Neural progenitor cell (in vitro differentiated cells): ENCODE measurements around the gene CPNE8. TPM values are rescaled to one million over a fixed set of nuclear protein-coding genes. Genes with fewer than 3 reads are reported as not detected.

Experiments
- DNase-seq: peaks from one replicate; pipeline ENCODE4 v3.0.0-alpha.2; 2016; ENCODE audit warnings: low spot score
- H2AFZ ChIP-seq: fragments of 200-600 bp; sonication (generic); replicated peaks from 2 replicates; pipeline ENCODE4 v1.6.1; 2016; ENCODE audit warnings: antibody characterized with exemption
- H3F3A ChIP-seq: fragments of 200-600 bp; sonication (generic); 2 replicates; pipeline ENCODE4 v1.6.1; 2016; ENCODE audit warnings: antibody characterized with exemption, low read depth
- H3K27ac ChIP-seq: fragments of 200-600 bp; sonication (generic); 2 replicates; pipeline ENCODE4 v1.5.1; 2016; ENCODE audit warnings: mild to moderate bottlenecking
- H3K27me3 ChIP-seq: fragments of 200-600 bp; sonication (generic); 2 replicates; pipeline ENCODE4 v1.6.1; 2016; ENCODE audit warnings: mild to moderate bottlenecking, moderate library complexity
- H3K36me3 ChIP-seq: fragments of 200-600 bp; sonication (generic); 2 replicates; pipeline ENCODE4 v1.5.1; 2016
- H3K4me1 ChIP-seq: fragments of 200-600 bp; sonication (generic); 2 replicates; pipeline ENCODE4 v1.6.1; 2016; ENCODE audit warnings: mixed run types
- H3K4me2 ChIP-seq: fragments of 200-600 bp; sonication (generic); 2 replicates; pipeline ENCODE4 v1.6.1; 2016
- H3K4me3 ChIP-seq: fragments of 200-600 bp; sonication (generic); 2 replicates; pipeline ENCODE4 v1.5.1; 2016
- H3K79me2 ChIP-seq: fragments of 200-600 bp; sonication (generic); 2 replicates; pipeline ENCODE4 v1.6.1; 2016; ENCODE audit warnings: low read depth
- H3K9ac ChIP-seq: fragments of 200-600 bp; sonication (generic); 2 replicates; pipeline ENCODE4 v1.6.1; 2016
- H3K9me3 ChIP-seq: fragments of 200-600 bp; sonication (generic); 2 replicates; pipeline ENCODE4 v1.5.1; 2016; ENCODE audit warnings: low read depth
- H4K20me1 ChIP-seq: fragments of 200-600 bp; sonication (generic); 2 replicates; pipeline ENCODE4 v1.6.1; 2016; ENCODE audit warnings: low read depth
- H3K27ac Mint-ChIP-seq: 3 replicates; pipeline ENCODE4 v1.8.0; 2021; ENCODE audit warnings: mixed read lengths
- H3K27me3 Mint-ChIP-seq: 2 replicates; pipeline ENCODE4 v1.8.0; 2022; ENCODE audit warnings: low read depth, mild to moderate bottlenecking, inconsistent platforms, moderate library complexity, mixed read lengths; ENCODE audit not compliant: insufficient read depth
- H3K36me3 Mint-ChIP-seq: 3 replicates; pipeline ENCODE4 v1.8.0; 2021; ENCODE audit warnings: mixed read lengths
- H3K4me1 Mint-ChIP-seq: 3 replicates; pipeline ENCODE4 v1.8.0; 2021; ENCODE audit warnings: mixed read lengths
- H3K4me3 Mint-ChIP-seq: 3 replicates; pipeline ENCODE4 v1.8.0; 2021; ENCODE audit warnings: mild to moderate bottlenecking, moderate library complexity, mixed read lengths
- H3K9me3 Mint-ChIP-seq: 3 replicates; pipeline ENCODE4 v1.8.0; 2020; ENCODE audit warnings: mixed read lengths
- EZH2 ChIP-seq: fragments of 200-600 bp; sonication (generic); IDR thresholded peaks from 2 replicates; pipeline ENCODE4 v1.6.1; 2017; ENCODE audit warnings: antibody characterized with exemption, mild to moderate bottlenecking, moderate library complexity
- EZH2phosphoT487 ChIP-seq: fragments of 200-600 bp; sonication (generic); IDR thresholded peaks from 2 replicates; pipeline ENCODE4 v1.6.1; 2017; ENCODE audit warnings: antibody characterized with exemption
- total RNA-seq: library from RNA; depleted of rRNA; stranded (reverse); fragments of >200 nt; gene quantifications from 2 replicates; pipeline ENCODE4 v1.2.3, GENCODE V29; 2015; ENCODE audit warnings: low replicate concordance
- TF ChIP-seq, protein P1 (sequence below): fragments of 200-600 bp; sonication (generic); IDR thresholded peaks from 2 replicates; pipeline ENCODE4 v1.5.1; 2017; ENCODE audit warnings: antibody characterized with exemption, mild to moderate bottlenecking

CPNE8 gene
- total RNA-seq, 1 donor from 2014 or later: 19.5 TPM

DNA sequence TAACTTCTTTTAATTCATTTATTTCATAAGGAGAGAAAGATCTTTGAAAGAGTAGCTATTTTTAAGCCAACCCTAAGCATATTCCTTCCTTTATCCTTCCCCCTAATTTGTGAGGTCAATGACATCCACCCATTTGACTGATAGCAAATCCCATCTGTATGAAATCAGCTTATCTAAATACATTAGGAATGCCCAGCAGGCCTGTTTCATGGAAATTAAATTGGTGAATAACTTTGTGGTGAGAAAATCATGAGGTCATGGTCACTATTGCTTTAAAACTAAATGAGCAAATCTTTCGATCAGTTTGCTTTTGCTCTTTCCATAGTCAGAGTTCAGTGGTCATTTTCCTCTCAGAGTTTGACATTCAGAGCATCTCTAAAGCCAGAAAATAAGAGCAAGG, 256.6 kb downstream of the CPNE8 start:
- H3K27me3 Mint-ChIP-seq: no peaks in the 10 kb centered on the region

DNA sequence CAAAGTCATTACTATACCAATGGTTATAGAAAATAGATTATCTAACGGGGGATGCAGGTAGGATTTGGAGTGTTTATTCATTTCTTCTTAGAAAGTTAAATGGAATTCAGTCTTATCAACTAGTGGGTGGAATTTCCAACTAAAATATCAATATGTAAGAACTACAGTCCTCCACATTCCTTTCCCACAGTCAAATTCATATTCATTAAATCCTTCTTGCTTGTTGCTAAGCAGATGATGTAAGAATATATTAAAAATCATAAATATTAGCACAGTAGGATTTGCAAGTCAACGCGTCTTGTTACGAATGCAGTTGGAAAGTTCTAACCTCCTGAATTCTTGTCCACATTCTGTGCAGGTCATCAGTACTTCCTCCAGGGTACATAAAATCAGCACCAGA, 259.2 kb downstream of the CPNE8 start:
- Histone ChIP-seq H3K9ac (no peak overlapping the region), H3K27ac (no peak overlapping the region), H3K36me3 (no peaks in the 10 kb centered on the region), H3F3A (no peaks in the 10 kb centered on the region), H3K4me1 (no peaks in the 10 kb centered on the region), H2AFZ (no peak overlapping the region), H3K4me2 (no peak overlapping the region), H3K9me3 (no peaks in the 10 kb centered on the region), H3K79me2 (no peaks in the 10 kb centered on the region), H3K4me3 (no peak overlapping the region), H4K20me1 (no peaks in the 10 kb centered on the region), H3K27me3 (no peaks in the 10 kb centered on the region)
- DNase-seq: no peak
- H3K4me3 Mint-ChIP-seq: no peak overlapping the region
- TF ChIP-seq, protein P1, sequence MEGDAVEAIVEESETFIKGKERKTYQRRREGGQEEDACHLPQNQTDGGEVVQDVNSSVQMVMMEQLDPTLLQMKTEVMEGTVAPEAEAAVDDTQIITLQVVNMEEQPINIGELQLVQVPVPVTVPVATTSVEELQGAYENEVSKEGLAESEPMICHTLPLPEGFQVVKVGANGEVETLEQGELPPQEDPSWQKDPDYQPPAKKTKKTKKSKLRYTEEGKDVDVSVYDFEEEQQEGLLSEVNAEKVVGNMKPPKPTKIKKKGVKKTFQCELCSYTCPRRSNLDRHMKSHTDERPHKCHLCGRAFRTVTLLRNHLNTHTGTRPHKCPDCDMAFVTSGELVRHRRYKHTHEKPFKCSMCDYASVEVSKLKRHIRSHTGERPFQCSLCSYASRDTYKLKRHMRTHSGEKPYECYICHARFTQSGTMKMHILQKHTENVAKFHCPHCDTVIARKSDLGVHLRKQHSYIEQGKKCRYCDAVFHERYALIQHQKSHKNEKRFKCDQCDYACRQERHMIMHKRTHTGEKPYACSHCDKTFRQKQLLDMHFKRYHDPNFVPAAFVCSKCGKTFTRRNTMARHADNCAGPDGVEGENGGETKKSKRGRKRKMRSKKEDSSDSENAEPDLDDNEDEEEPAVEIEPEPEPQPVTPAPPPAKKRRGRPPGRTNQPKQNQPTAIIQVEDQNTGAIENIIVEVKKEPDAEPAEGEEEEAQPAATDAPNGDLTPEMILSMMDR: no peak
- TF ChIP-seq EZH2phosphoT487 (no peak), EZH2 (no peak)
- H3K9me3 Mint-ChIP-seq: peaks cover 3% of the 10 kb centered on the region
- peaks cover 18% of the 10 kb centered on the region for H3K4me1 Mint-ChIP-seq
- no peak overlapping the region for H3K27ac Mint-ChIP-seq
- H3K36me3 Mint-ChIP-seq: peaks cover under 1% of the 10 kb centered on the region
- H3K27me3 Mint-ChIP-seq: no peaks in the 10 kb centered on the region

More for the DNA sequence above, 256.6 kb downstream of the CPNE8 start:
- Histone ChIP-seq H3F3A (no peaks in the 10 kb centered on the region), H3K79me2 (no peaks in the 10 kb centered on the region), H3K9me3 (no peaks in the 10 kb centered on the region), H3K4me1 (no peaks in the 10 kb centered on the region), H3K27me3 (no peaks in the 10 kb centered on the region), H3K4me3 (no peak overlapping the region), H3K36me3 (no peaks in the 10 kb centered on the region), H3K9ac (no peak overlapping the region), H3K4me2 (no peak overlapping the region), H3K27ac (no peak overlapping the region), H4K20me1 (no peaks in the 10 kb centered on the region), H2AFZ (no peak overlapping the region)
- H3K36me3 Mint-ChIP-seq: no peaks in the 10 kb centered on the region
- H3K9me3 Mint-ChIP-seq: no peaks in the 10 kb centered on the region
- H3K27ac Mint-ChIP-seq: no peak overlapping the region
- peaks cover 18% of the 10 kb centered on the region for H3K4me1 Mint-ChIP-seq
- no peak for DNase-seq
- TF ChIP-seq, protein P1: no peak
- TF ChIP-seq EZH2phosphoT487 (no peak), EZH2 (no peak)
- no peak overlapping the region for H3K4me3 Mint-ChIP-seq

DNA sequence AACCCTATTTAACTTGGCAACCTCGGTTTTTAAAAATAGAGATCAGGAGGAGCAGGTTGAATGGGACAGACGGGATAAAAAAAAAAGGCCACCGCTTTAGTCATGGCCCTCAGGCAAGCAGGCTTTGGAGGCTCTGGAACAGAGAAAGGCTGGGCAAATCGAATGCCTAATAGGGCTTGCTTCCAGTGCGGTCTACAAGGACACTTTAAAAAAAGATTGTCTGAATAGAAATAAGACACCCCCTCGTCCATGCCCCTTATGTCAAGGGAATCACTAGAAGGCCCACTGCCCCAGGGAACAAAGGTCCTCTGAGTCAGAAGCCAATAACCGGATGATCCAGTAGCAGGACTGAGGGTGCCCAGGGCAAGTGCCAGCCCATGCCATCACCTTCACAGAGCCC, 265.8 kb downstream of the CPNE8 start:
- H3K79me2 ChIP-seq: no peaks in the 10 kb centered on the region
- H3K4me1 Mint-ChIP-seq: peaks cover 2% of the 10 kb centered on the region
- no peaks in the 10 kb centered on the region for H3K9me3 ChIP-seq
- H3K9ac ChIP-seq: no peak overlapping the region
- H3K36me3 Mint-ChIP-seq: peaks cover 2% of the 10 kb centered on the region
- no peak overlapping the region for H3K4me3 Mint-ChIP-seq
- no peak overlapping the region for H2AFZ ChIP-seq
- H3K27me3 ChIP-seq: no peaks in the 10 kb centered on the region
- no peaks in the 10 kb centered on the region for H3K27me3 Mint-ChIP-seq
- peaks cover 7% of the 10 kb centered on the region for H3K9me3 Mint-ChIP-seq
- H3K27ac ChIP-seq: no peak overlapping the region
- no peak overlapping the region for H3K4me2 ChIP-seq
- H3K27ac Mint-ChIP-seq: no peak overlapping the region
- H3K4me3 ChIP-seq: no peak overlapping the region
- no peaks in the 10 kb centered on the region for H3F3A ChIP-seq
- DNase-seq: no peak
- no peaks in the 10 kb centered on the region for H3K36me3 ChIP-seq
- no peaks in the 10 kb centered on the region for H3K4me1 ChIP-seq
- no peak for TF ChIP-seq EZH2
- TF ChIP-seq, protein P1: no peak
- TF ChIP-seq EZH2phosphoT487: no peak
- no peaks in the 10 kb centered on the region for H4K20me1 ChIP-seq

DNA sequence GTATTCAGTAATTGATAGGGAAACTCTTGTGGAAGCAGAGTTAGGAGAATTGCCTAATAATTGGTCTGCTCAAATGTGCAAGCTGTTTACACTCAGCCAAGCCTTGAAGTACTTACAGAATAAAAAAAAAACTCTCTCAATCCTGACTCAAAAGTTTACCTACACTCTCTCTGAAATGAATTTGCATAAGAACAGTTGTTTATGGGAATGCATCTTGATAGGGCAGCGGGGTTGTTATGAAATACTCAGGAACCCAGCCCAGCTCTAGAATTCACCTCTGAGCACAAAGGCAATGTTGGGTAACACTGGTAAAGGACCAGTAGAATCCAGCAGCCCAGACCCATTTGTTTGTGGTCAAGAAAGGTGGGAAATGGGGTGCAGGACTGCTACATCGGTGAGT, 267.0 kb downstream of the CPNE8 start:
- Histone ChIP-seq H3K9me3 (no peaks in the 10 kb centered on the region), H3F3A (no peaks in the 10 kb centered on the region), H3K4me1 (no peaks in the 10 kb centered on the region), H3K79me2 (no peaks in the 10 kb centered on the region), H2AFZ (no peak overlapping the region), H4K20me1 (no peaks in the 10 kb centered on the region), H3K27ac (no peak overlapping the region), H3K27me3 (no peaks in the 10 kb centered on the region), H3K4me3 (no peak overlapping the region), H3K36me3 (no peaks in the 10 kb centered on the region), H3K4me2 (no peak overlapping the region), H3K9ac (no peak overlapping the region)
- no peak for DNase-seq
- Mint-ChIP-seq H3K4me1 (peaks cover 2% of the 10 kb centered on the region), H3K4me3 (no peak overlapping the region), H3K27ac (no peak overlapping the region), H3K9me3 (peaks cover 7% of the 10 kb centered on the region), H3K27me3 (no peaks in the 10 kb centered on the region), H3K36me3 (peaks cover 2% of the 10 kb centered on the region)
- TF ChIP-seq EZH2phosphoT487: no peak
- TF ChIP-seq, protein P1: no peak
- TF ChIP-seq EZH2: no peak
